ENCODE results near the gene AGPAT4. TPM values are rescaled to one million over a fixed set of nuclear protein-coding genes. Genes with fewer than 3 reads are reported as not detected.

Gene AGPAT4
- polyA plus RNA-seq, 2 of the 4 experiments (the other 2 are of a cell fraction), result 2.1 to 3.7 TPM

DNA sequence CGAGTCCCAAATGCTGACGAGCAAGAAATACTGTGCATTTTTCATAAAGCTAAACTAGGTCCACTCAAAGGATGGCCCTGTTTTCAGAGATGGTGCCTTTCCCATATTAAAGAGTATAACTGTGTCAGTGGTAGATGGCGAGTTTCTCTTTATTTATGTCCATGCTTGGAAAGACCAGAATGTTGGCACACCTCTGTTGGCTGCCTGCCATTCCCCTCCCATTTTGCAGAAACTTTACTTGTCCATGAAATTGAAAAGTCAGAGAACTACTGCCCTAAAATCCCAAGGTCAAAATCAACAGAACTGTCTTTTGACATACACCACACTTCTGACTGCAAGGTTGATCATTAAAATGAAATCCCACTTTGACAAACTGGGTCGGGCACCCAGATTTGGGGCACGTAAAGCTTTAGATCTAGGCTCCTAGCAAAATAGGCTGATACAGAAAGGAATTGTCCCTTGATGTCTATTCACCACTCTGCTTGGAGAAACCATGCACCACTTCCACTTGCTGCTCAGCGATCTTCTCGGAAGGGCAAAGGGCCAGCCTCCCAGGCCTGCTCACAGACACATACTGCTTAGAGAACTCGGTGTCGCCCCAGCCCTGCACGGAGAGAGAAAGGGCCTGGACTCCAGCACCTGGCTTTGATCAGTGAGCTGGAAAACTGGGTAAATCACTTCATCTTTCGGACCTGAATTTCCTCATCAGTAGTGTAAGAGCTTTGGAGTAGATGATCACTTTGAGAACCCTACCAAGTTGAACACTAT lies 130.0 kb downstream of the AGPAT4 start:
- H3K4me2 ChIP-seq, result no peak overlapping the region
- FAIRE-seq (no peak), ATAC-seq (no peak), DNase-seq (ENCODE audit: low read depth in 1 of 2, low spot score in 1 of 2) (no peak)
- H3K4me3 ChIP-seq, result no peak overlapping the region
- ChIA-PET CTCF (interaction anchor here (1.5 kb wide), 1 partner anchor 230 kb away, joined by 6 read pairs; no protein-coding TSS in a partner anchor), POLR2A (no interaction called here)
- TF ChIP-seq CEBPB (IDR thresholded peaks at IDR 0.05) (no peak), MAZ (IDR thresholded peaks at IDR 0.05; ENCODE audit: borderline replicate concordance, low read depth, low read length) (no peak), MYC (IDR thresholded peaks at IDR 0.05; ENCODE audit: borderline replicate concordance, low read length) (no peak), MAFK (IDR thresholded peaks at IDR 0.05; ENCODE audit: partially characterized antibody) (no peak), HOXB5 (CRISPR knock-in tag; IDR thresholded peaks at IDR 0.05) (no peak), CHD4 (IDR thresholded peaks at IDR 0.05; ENCODE audit: borderline replicate concordance) (no peak), ZC3H11A (IDR thresholded peaks at IDR 0.05) (no peak), KDM5A (IDR thresholded peaks at IDR 0.05) (no peak), CBX8 (IDR thresholded peaks at IDR 0.05) (no peak), POLR2AphosphoS2 (conservative IDR thresholded peaks at IDR 0.05; ENCODE audit: low read length) (no peak), ZSCAN20 (CRISPR knock-in tag; IDR thresholded peaks at IDR 0.05) (no peak), NFE2L2 (conservative IDR thresholded peaks at IDR 0.05; ENCODE audit: low read length) (no peak), SREBF2 (IDR thresholded peaks at IDR 0.05) (no peak), NPAS2 (CRISPR knock-in tag; IDR thresholded peaks at IDR 0.05; ENCODE audit: borderline replicate concordance) (no peak)
- TF ChIP-seq, protein P1, sequence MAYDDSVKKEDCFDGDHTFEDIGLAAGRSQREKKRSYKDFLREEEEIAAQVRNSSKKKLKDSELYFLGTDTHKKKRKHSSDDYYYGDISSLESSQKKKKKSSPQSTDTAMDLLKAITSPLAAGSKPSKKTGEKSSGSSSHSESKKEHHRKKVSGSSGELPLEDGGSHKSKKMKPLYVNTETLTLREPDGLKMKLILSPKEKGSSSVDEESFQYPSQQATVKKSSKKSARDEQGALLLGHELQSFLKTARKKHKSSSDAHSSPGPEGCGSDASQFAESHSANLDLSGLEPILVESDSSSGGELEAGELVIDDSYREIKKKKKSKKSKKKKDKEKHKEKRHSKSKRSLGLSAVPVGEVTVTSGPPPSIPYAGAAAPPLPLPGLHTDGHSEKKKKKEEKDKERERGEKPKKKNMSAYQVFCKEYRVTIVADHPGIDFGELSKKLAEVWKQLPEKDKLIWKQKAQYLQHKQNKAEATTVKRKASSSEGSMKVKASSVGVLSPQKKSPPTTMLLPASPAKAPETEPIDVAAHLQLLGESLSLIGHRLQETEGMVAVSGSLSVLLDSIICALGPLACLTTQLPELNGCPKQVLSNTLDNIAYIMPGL (CRISPR knock-in tag; IDR thresholded peaks at IDR 0.05; ENCODE audit: borderline replicate concordance), result no peak
- TF ChIP-seq, protein P2, sequence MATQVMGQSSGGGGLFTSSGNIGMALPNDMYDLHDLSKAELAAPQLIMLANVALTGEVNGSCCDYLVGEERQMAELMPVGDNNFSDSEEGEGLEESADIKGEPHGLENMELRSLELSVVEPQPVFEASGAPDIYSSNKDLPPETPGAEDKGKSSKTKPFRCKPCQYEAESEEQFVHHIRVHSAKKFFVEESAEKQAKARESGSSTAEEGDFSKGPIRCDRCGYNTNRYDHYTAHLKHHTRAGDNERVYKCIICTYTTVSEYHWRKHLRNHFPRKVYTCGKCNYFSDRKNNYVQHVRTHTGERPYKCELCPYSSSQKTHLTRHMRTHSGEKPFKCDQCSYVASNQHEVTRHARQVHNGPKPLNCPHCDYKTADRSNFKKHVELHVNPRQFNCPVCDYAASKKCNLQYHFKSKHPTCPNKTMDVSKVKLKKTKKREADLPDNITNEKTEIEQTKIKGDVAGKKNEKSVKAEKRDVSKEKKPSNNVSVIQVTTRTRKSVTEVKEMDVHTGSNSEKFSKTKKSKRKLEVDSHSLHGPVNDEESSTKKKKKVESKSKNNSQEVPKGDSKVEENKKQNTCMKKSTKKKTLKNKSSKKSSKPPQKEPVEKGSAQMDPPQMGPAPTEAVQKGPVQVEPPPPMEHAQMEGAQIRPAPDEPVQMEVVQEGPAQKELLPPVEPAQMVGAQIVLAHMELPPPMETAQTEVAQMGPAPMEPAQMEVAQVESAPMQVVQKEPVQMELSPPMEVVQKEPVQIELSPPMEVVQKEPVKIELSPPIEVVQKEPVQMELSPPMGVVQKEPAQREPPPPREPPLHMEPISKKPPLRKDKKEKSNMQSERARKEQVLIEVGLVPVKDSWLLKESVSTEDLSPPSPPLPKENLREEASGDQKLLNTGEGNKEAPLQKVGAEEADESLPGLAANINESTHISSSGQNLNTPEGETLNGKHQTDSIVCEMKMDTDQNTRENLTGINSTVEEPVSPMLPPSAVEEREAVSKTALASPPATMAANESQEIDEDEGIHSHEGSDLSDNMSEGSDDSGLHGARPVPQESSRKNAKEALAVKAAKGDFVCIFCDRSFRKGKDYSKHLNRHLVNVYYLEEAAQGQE (IDR thresholded peaks at IDR 0.05), result no peak
- no peaks in the 10 kb centered on the region for H3K9me3 ChIP-seq
- no peak overlapping the region for H3K27ac ChIP-seq
- H3K4me1 ChIP-seq, result no peaks in the 10 kb centered on the region
- WGBS (ENCODE audit: missing lambda C conversion rate), result 95% methylated on average over 11 of the region's 11 CpGs

DNA sequence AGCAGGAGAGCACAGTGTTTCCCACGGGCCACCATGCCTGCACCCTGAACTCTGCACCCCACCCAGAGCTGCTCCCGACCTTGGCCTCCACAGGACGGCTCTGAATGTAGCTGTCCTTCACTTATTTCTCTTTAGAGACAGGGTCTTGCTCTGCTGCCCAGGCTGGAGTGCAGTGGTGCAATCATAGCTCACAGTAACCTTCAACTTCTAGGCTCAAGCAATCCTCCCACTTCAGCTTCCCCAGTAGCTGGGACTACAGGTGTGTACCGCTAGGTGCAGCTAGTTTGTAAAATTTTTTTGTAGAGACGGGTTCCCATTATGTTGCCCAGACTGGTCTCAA lies 130.9 kb downstream of the AGPAT4 start:
- ChIA-PET CTCF (interaction anchor here (0.9 to 1.5 kb wide), 2 partner anchors 10 to 231 kb away, joined by 4 to 6 read pairs; no protein-coding TSS in a partner anchor), POLR2A (no interaction called here)
- FAIRE-seq (no peak), DNase-seq (ENCODE audit: low read depth in 1 of 2, low spot score in 1 of 2) (no peak), ATAC-seq (no peak)
- no peak overlapping the region for H3K4me2 ChIP-seq
- no peak overlapping the region for H3K4me3 ChIP-seq
- H3K9me3 ChIP-seq, result no peaks in the 10 kb centered on the region
- H3K27ac ChIP-seq, result no peak overlapping the region
- WGBS (ENCODE audit: missing lambda C conversion rate), result 69% methylated on average over 5 of the region's 5 CpGs
- no peaks in the 10 kb centered on the region for H3K4me1 ChIP-seq
- TF ChIP-seq TP53 (CRISPR knock-in tag; IDR thresholded peaks at IDR 0.05) (no peak), POLR2AphosphoS2 (conservative IDR thresholded peaks at IDR 0.05; ENCODE audit: low read length) (no peak), HDAC2 (IDR thresholded peaks at IDR 0.05) (no peak), RARB (CRISPR knock-in tag; IDR thresholded peaks at IDR 0.05) (no peak), HOXB5 (CRISPR knock-in tag; IDR thresholded peaks at IDR 0.05) (no peak), ZSCAN20 (CRISPR knock-in tag; IDR thresholded peaks at IDR 0.05) (no peak), CHD2 (IDR thresholded peaks at IDR 0.05; ENCODE audit: low read length, partially characterized antibody) (no peak), TFCP2L1 (CRISPR knock-in tag; IDR thresholded peaks at IDR 0.05) (no peak), EHMT2 (IDR thresholded peaks at IDR 0.05; ENCODE audit: low read depth) (no peak), KDM1A (IDR thresholded peaks at IDR 0.05; ENCODE audit: low read depth) (no peak), E2F6 (IDR thresholded peaks at IDR 0.05; ENCODE audit: borderline replicate concordance, low read depth) (no peak), RFX5 (IDR thresholded peaks at IDR 0.05) (no peak), RNF2 (IDR thresholded peaks at IDR 0.05; ENCODE audit: borderline replicate concordance, low read depth) (no peak), JUNB (IDR thresholded peaks at IDR 0.05) (no peak)
- TF ChIP-seq, protein P1 (CRISPR knock-in tag; IDR thresholded peaks at IDR 0.05; ENCODE audit: borderline replicate concordance), result no peak
- TF ChIP-seq, protein P3, sequence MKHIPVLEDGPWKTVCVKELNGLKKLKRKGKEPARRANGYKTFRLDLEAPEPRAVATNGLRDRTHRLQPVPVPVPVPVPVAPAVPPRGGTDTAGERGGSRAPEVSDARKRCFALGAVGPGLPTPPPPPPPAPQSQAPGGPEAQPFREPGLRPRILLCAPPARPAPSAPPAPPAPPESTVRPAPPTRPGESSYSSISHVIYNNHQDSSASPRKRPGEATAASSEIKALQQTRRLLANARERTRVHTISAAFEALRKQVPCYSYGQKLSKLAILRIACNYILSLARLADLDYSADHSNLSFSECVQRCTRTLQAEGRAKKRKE (CRISPR knock-in tag; IDR thresholded peaks at IDR 0.05; ENCODE audit: low read depth), result no peak

Measured in A549 (cell line).